ENCODE results near the gene VAMP3.

GRCh38 chr1:7795406-7795805 is 24.3 kb downstream of the VAMP3 start:
- no peak for TF ChIP-seq POLR2AphosphoS5 (IDR thresholded peaks at IDR 0.05)
- TF ChIP-seq EZH2 (IDR thresholded peaks at IDR 0.05; ENCODE audit: borderline replicate concordance, insufficient read depth, low read length, poor library complexity, severe bottlenecking) = no peak
- TF ChIP-seq CTCF (IDR thresholded peaks at IDR 0.05; ENCODE audit: poor library complexity, severe bottlenecking) = no peak
- TF ChIP-seq TAF1 (IDR thresholded peaks at IDR 0.05; ENCODE audit: low read depth) = no peak
- TF ChIP-seq EP300 (conservative IDR thresholded peaks at IDR 0.05; ENCODE audit: poor library complexity, severe bottlenecking) = no peak
- TF ChIP-seq RAD21 (conservative IDR thresholded peaks at IDR 0.05) = no peak
- no peak for TF ChIP-seq MXI1 (conservative IDR thresholded peaks at IDR 0.05; ENCODE audit: poor library complexity, severe bottlenecking)
- TF ChIP-seq, protein P1, sequence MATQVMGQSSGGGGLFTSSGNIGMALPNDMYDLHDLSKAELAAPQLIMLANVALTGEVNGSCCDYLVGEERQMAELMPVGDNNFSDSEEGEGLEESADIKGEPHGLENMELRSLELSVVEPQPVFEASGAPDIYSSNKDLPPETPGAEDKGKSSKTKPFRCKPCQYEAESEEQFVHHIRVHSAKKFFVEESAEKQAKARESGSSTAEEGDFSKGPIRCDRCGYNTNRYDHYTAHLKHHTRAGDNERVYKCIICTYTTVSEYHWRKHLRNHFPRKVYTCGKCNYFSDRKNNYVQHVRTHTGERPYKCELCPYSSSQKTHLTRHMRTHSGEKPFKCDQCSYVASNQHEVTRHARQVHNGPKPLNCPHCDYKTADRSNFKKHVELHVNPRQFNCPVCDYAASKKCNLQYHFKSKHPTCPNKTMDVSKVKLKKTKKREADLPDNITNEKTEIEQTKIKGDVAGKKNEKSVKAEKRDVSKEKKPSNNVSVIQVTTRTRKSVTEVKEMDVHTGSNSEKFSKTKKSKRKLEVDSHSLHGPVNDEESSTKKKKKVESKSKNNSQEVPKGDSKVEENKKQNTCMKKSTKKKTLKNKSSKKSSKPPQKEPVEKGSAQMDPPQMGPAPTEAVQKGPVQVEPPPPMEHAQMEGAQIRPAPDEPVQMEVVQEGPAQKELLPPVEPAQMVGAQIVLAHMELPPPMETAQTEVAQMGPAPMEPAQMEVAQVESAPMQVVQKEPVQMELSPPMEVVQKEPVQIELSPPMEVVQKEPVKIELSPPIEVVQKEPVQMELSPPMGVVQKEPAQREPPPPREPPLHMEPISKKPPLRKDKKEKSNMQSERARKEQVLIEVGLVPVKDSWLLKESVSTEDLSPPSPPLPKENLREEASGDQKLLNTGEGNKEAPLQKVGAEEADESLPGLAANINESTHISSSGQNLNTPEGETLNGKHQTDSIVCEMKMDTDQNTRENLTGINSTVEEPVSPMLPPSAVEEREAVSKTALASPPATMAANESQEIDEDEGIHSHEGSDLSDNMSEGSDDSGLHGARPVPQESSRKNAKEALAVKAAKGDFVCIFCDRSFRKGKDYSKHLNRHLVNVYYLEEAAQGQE (IDR thresholded peaks at IDR 0.05; ENCODE audit: borderline replicate concordance) = no peak

All from neural cell (in vitro differentiated cells).